Measurements from ENCODE around the gene NECAB2.

The NECAB2 gene

GRCh38 chr16:83967838-83968305 is at the start of gene NECAB2:
NECAB2 (plus strand) TSS chr16:83968244; CDS start chr16:83968649, 405 bp downstream.
- no peak for FAIRE-seq
- DNase-seq (ENCODE audit: low spot score) = no peak

DNA sequence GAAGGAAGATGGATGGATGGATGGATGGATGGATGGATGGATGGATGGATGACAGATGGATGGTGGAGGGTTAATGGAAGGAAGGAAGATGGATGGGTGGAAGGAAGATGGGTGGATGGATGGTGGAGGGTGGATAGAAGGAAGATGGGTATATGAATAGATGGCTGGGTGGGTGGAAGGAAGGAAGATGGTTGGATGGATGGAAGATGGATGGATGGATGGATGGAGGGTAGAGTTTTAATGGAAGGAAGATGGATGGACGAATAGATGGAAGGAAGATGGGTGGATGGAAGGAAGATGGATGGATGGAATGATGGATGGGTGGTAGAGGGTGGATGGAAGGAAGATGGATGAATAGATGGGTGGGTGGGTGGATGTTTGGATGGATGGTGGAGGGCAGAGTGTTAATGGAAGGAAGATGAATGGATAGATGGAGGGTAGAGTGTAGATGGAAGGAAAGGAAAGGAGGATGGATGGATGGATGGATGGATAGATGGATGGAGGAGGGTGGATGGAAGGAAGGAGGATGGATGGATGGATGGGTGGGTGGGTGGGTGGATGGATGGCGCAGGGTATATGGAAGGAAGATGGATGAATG is 47.1 kb upstream of the NECAB2 start:
- FAIRE-seq = no peak
- DNase-seq (ENCODE audit: low spot score) = no peak

- no peak for FAIRE-seq
- DNase-seq (ENCODE audit: low spot score) = no peak
These were observed 44.3 kb upstream of the NECAB2 start for GRCh38 chr16:83923581-83924365.

DNA sequence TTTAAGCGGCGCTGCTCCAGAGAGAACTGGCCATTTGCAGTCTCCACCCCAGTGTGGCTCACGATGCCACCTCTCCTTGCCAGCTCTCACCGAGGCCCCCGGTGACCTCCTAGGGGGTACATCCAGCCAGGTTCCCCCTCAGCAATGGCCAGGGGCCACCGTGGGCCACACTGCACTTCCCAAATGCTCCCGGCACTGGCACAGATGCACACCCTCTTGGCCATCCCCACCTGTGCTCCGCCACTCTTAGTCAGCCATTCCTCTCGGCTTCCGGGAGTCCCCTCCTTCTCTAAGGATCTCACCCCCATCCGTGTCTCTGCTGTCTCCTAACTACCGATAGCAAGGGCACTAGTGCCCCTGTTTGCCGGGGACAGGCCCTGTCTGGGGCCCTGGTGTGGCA is 43.4 kb upstream of the NECAB2 start:
- no peak for FAIRE-seq
- no peak for DNase-seq (ENCODE audit: low spot score)

DNA sequence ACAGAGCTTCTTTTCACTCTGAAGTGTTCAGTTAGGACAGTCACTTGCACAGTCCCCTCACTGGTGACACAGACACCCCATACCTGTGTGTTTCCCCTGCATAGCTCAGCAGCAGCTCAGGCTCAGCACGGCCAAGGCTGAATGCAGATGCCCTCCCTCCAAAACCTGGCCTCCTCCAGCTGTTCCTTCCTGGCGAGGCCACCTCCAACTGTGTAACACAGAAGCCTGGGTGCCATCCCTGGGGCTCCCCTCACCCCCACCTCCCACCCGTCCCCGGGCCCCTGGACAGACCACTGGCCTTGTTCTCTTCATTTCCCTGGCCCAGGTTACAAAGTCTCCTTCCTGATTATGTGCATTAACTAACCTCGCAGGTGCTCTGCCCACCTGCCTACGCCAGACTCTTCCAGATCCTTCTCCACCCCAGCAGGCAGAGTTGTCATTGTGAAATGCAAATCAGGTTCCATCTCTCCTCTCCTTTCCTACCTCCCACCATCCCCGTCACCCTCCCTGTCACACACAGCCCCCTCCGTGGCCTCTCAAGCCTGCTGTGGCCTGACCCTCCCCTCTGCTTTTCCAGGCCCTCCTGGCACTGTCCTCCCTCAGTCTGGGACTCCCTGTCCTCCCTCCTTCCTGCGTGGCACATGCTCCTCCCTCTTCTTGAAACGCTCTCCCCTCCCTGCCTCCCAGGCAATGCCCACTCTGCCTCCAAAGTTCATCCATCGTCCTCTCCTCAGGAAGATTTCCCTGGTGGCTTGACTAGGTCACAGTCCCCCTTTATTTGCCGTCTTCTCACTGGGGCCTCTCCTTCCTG is 42.7 kb upstream of the NECAB2 start:
- DNase-seq (ENCODE audit: low spot score) (no peak), FAIRE-seq (no peak)

- FAIRE-seq = no peak
- DNase-seq (ENCODE audit: low spot score) = no peak
These were observed 41.9 kb upstream of the NECAB2 start for GRCh38 chr16:83925957-83926725.

DNA sequence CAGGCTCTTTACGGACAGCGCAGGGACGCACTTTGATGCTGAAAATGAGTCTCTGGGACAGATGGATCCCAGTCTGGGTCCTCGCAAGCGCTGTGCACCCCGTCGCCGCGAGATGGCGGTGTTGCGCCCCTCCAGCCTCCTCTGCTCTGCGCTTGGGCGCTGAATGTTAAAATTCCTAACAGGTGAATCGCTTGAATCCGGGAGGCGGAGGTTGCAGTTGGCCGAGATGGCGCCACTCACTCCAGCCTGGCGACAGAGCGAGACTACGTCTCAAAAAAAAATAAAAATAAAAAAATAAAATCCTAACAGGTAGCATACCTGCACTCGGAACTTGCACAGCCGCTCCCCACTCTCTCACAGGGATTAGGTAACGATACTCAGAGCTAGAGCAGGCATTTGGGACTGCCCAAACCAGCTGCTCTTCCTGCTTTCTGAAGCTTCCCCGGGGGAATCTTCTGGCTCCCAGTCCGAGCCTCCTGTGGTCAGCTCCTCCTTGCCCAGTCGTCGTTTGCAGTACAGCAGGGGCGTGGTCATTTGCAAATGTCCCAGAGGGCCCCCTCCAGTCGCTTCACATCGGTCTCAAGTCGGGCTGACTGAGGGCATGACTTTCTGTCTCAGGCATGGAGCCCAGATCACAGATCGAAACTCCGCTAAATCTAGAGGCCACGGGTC is 41.2 kb upstream of the NECAB2 start:
- FAIRE-seq (peak; percentile 84), DNase-seq (ENCODE audit: low spot score) (peak; percentile 73)

- no peak for FAIRE-seq
- DNase-seq (ENCODE audit: low spot score) = peak; percentile 22
These were observed 39.5 kb upstream of the NECAB2 start for GRCh38 chr16:83928341-83929055.

DNA sequence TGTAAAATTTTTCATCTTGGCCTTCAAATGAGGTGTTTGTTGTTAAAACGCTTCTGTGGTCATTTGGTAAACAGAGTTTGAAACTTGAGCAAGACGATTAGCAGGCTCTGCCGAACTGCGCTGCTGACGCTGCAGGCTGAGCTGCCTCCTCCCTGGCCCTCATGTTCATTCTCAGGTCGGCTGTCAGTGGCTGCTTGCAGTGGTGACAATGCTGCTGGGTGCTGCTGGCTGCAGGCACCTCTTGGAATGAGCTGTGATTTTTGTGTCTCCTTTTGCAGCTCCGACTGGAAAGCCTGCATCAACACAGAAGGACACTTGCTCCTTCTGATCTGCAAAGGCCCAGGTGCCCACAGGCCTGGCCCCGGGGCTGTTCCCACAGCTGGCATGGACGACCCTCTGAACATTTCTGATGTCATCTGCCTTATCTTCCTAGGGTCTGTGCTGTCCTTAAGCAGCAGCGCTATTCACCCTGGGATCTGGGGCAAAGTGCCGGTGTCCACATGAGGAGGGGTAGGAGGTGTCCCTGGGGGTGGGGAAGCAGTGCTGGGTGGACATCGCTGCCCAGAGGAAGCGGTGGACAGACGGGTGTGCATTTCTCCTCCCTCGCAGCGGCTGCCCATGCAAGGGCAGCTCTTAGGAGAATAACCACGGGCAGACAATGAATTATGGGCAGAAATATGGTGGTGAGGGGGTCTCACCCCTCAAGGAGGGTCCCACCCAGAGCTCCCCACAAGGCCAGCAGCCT is 38.1 kb upstream of the NECAB2 start:
- DNase-seq (ENCODE audit: low spot score) (no peak), FAIRE-seq (no peak)

- DNase-seq (ENCODE audit: low spot score) (no peak), FAIRE-seq (no peak)
These were observed 37.1 kb upstream of the NECAB2 start for GRCh38 chr16:83930730-83931500.

DNA sequence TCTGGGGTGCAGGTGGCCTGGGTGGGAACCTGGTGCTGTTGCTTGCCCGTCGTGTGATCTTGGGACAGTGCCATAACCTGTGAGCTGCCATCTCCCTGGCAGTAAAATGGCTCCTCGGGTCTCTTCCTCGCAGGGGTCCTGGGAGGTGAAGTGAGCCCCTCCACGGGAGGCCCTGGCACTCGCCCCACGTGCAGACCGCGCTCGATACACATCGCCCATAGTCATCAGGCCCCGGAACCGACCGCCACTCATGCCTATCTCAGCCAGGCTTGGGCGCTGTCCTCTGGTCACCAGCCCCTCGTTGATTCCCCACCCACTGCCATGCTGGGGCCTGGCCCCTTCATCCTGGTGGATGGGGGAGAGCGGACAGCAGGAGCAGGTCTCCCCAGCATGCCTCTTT is 36.5 kb upstream of the NECAB2 start:
- DNase-seq (ENCODE audit: low spot score) = no peak
- FAIRE-seq = no peak

GRCh38 chr16:83932304-83932703 is 35.7 kb upstream of the NECAB2 start:
- DNase-seq (ENCODE audit: low spot score) = no peak
- no peak for FAIRE-seq

DNA sequence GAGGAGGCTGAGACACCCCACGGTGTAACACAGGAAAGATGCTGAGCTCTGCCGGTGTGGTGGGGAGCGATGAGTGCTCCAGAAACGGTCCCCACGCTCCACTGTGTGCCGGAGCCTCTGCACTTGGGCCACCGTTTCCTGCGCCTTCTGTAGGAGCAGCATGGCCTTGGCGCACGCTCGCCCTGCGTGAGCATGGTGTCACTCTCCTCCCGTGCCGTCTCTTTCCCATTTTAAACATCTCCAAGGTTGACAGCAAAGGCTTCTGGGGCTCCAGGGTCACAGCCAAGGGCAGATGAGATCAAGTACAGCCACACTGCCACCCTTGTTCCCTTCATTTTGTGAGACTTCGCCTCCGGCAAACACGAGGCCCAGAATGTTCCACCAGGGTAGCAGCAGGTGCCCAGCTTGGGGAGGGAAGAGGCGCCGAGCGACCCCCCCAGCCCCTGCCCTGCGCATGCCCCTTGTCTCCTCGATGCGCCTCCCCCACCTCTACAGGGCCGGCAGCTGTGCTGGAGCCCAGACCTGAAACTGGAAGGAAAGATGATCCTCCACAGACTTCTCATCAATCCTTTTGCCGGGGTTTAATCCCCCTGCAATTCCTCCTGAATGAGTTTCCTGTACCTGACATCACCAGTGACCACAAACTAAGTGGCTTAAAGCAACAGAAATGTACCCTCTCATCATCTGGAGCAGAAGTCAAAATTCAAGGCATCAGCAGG is 34.9 kb upstream of the NECAB2 start:
- FAIRE-seq = no peak
- no peak for DNase-seq (ENCODE audit: low spot score)

GRCh38 chr16:83933885-83934683 is 34.0 kb upstream of the NECAB2 start:
- DNase-seq (ENCODE audit: low spot score) = no peak
- no peak for FAIRE-seq

GRCh38 chr16:83934684-83934977 is 33.4 kb upstream of the NECAB2 start:
- DNase-seq (ENCODE audit: low spot score) (no peak), FAIRE-seq (no peak)

GRCh38 chr16:83935005-83935857 is 32.8 kb upstream of the NECAB2 start:
- DNase-seq (ENCODE audit: low spot score) = no peak
- no peak for FAIRE-seq

Measured in RCC 7860 (cell line).